ENCODE results near the gene EIF1B. TPM values are rescaled to one million over a fixed set of nuclear protein-coding genes. Genes with fewer than 3 reads are reported as not detected.

The EIF1B gene
- total and polyA plus RNA-seq, 2 of the 13 experiments (the other 11 are each of a cell fraction or from before 2014, with no cell fraction given), result 12.7 to 29.1 TPM

DNA sequence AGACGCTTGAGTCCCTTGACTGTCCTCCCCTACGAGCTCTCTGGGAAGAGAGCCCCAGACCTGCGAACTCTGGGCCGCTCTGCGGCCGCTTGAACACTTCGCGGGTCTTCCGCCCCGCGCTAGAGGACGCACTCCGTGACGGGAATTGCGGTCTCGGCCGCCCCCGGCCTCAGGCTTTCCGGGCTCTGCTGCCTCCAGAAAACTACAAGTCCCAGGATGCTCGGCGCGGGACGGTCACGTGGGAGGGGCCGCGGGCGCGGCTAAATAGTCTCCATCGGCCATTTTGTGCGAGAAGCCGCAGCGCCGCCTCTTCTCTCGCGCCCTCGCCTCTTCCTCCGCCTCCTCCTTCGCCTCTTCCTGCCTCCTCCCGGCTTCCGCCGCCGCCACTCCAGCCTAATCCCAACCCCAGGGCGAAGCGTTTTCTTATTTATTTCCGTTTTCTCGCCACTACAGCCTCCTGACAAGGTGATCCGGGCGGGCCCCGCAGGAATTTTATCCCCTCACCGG, at the start of gene EIF1B (continued):
- TF ChIP-seq KDM6A (CRISPR knock-in tag; IDR thresholded peaks at IDR 0.05; ENCODE audit: low read depth) (no peak), HNF4G (IDR thresholded peaks at IDR 0.05; ENCODE audit: borderline replicate concordance, low read depth, low read length) (peak; percentile 23; the same call in 1 of the 2 replicates), HNF4G (CRISPR knock-in tag; IDR thresholded peaks at IDR 0.05; ENCODE audit: borderline replicate concordance, low read depth) (no peak; the same call in 1 of the 2 replicates), IKZF1 (IDR thresholded peaks at IDR 0.05) (no peak), U2AF2 (IDR thresholded peaks at IDR 0.05; ENCODE audit: low read depth, low read length) (no peak), CC2D1A (CRISPR knock-in tag; IDR thresholded peaks at IDR 0.05) (no peak), GATAD1 (CRISPR knock-in tag; IDR thresholded peaks at IDR 0.05) (peak; percentile 73), CBX1 (IDR thresholded peaks at IDR 0.05; ENCODE audit: low read depth) (peak; percentile 43), ARID2 (CRISPR knock-in tag; IDR thresholded peaks at IDR 0.05; ENCODE audit: borderline replicate concordance) (no peak), YY1 (IDR thresholded peaks at IDR 0.05; ENCODE audit: insufficient read depth, insufficient replicate concordance, low read depth, low read length) (peak; percentile 97), FOXA3 (CRISPR knock-in tag; IDR thresholded peaks at IDR 0.05) (peak; percentile 41; the same call in 1 of the 2 replicates), MIER3 (CRISPR knock-in tag; IDR thresholded peaks at IDR 0.05; ENCODE audit: borderline replicate concordance) (no peak), ZNF574 (CRISPR knock-in tag; IDR thresholded peaks at IDR 0.05) (peak; percentile 98), ZNF337 (CRISPR knock-in tag; IDR thresholded peaks at IDR 0.05; ENCODE audit: borderline replicate concordance, low read depth) (no peak), NBN (conservative IDR thresholded peaks at IDR 0.05) (no peak), ZMAT5 (CRISPR knock-in tag; IDR thresholded peaks at IDR 0.05; ENCODE audit: borderline replicate concordance, low read depth) (no peak), ZSCAN30 (CRISPR knock-in tag; IDR thresholded peaks at IDR 0.05) (no peak), IRX3 (CRISPR knock-in tag; IDR thresholded peaks at IDR 0.05; ENCODE audit: borderline replicate concordance, low read depth) (no peak), ZFY (CRISPR knock-in tag; IDR thresholded peaks at IDR 0.05) (peak; percentile 89), JUND (CRISPR knock-in tag; IDR thresholded peaks at IDR 0.05) (no peak), NFAT5 (CRISPR knock-in tag; IDR thresholded peaks at IDR 0.05) (no peak), KLF12 (CRISPR knock-in tag; IDR thresholded peaks at IDR 0.05; ENCODE audit: borderline replicate concordance) (0 out of 2 replicates have a peak, but pooled peaks have one; percentile 41), ZNF777 (CRISPR knock-in tag; IDR thresholded peaks at IDR 0.05) (0 out of 2 replicates have a peak, but pooled peaks have one; percentile 42), KLF15 (CRISPR knock-in tag; IDR thresholded peaks at IDR 0.05; ENCODE audit: borderline replicate concordance) (no peak; the same call in 1 of the 2 replicates), MAFF (IDR thresholded peaks at IDR 0.05; ENCODE audit: low read depth, low read length) (no peak)

Measured in HepG2 (cell line).